ENCODE results near the gene MLEC.

MLEC gene, protein sequence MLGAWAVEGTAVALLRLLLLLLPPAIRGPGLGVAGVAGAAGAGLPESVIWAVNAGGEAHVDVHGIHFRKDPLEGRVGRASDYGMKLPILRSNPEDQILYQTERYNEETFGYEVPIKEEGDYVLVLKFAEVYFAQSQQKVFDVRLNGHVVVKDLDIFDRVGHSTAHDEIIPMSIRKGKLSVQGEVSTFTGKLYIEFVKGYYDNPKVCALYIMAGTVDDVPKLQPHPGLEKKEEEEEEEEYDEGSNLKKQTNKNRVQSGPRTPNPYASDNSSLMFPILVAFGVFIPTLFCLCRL

DNA sequence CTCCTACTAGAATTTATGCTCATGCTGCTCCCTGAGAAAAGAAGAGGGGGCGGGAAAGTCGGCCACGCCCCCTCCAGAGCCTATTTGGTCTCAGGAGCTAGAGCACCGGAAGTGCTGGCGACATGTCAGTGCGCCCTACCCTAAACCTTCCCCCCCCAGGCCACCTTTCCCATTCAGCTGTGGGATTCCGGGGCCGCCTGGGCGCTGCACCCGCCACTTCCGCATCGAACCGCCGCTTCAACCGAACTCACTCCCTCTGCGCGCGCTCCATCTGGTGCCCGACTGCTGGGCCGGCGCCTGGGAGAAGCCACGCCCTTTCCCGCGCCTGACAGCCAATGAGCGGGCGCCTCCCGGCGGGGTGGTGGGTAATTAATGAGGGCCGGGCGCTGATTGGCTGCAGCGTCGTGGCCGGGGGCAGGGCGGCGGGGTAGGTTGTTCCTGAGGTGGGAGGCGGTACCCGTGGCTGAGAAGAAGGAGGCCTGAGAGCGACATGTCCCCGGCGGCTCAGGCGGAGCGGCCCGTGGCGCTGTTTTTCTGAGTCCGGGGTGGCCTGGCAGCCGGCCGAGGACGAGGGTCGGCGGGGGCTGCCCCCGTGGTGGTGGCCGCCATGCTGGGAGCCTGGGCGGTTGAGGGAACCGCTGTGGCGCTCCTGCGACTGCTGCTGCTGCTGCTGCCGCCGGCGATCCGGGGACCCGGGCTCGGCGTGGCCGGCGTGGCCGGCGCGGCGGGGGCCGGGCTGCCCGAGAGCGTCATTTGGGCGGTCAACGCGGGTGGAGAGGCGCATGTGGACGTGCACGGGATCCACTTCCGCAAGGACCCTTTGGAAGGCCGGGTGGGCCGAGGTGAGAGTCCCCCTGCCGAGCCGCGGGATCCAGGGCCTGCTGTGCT, at the start of gene MLEC:
MLEC (plus strand) TSS at position 460 of the 888 bp plus-strand sequence; CDS start at position 608, 148 bp downstream.
- TF ChIP-seq GATA1 (IDR thresholded peaks at IDR 0.05; ENCODE audit: low read depth, low read length) (no peak), POLR2A (IDR thresholded peaks at IDR 0.05; ENCODE audit: low read length) (peak; percentile 57)
- peak; percentile 98 to 99 for DNase-seq

DNA sequence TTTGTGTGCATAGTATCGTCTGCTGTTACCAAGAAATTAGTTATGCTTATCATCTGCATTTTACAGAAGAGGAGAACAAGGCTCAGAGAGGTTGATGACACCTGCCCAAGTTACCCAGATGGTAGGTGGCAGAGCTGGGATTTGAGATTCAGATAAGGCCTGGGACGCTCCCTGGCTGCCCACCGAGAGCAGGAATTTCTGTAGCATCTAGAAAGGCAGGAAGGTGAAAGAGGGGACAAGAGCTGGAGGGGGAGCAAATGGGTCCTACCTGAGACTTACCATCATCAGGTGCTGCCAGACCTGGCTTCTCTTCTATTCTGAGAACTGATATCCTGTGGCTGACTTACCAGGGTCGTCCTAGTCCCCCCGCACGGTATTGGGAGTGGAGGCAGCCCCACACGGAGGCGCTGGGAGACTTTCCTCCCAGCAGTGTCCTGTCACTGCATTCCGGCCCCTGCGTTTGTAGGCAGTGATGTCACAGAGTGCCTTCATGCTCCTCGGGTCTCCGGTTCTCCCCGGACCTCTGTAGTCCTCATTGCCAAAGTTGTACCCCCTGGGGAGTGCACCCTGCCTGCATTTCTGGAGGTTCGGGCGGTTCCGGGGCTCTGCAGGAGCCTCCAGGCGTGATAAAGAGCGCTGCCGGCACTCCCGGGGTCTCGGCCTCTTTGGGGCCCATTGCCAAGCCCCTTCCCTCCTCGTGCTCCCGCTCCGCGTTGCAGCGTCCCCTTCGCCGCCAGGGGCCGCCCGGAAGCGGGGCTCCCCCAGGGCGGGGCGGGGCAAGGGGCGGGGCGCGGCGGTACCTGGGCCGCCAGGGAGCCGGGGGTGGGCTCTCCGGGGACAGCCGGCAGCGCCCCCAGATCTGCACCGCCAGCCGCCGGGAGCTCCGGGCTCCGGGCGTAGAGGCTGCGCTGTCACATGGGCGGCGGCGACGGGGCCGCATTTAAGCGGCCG, 46.9 kb upstream of the MLEC start, which contains the start of gene CABP1:
CABP1 (plus strand) TSS at position 856 of the 951 bp plus-strand sequence; CDS start at position 916, 60 bp downstream.
- DNase-seq = peak; percentile 23 to 46

DNA sequence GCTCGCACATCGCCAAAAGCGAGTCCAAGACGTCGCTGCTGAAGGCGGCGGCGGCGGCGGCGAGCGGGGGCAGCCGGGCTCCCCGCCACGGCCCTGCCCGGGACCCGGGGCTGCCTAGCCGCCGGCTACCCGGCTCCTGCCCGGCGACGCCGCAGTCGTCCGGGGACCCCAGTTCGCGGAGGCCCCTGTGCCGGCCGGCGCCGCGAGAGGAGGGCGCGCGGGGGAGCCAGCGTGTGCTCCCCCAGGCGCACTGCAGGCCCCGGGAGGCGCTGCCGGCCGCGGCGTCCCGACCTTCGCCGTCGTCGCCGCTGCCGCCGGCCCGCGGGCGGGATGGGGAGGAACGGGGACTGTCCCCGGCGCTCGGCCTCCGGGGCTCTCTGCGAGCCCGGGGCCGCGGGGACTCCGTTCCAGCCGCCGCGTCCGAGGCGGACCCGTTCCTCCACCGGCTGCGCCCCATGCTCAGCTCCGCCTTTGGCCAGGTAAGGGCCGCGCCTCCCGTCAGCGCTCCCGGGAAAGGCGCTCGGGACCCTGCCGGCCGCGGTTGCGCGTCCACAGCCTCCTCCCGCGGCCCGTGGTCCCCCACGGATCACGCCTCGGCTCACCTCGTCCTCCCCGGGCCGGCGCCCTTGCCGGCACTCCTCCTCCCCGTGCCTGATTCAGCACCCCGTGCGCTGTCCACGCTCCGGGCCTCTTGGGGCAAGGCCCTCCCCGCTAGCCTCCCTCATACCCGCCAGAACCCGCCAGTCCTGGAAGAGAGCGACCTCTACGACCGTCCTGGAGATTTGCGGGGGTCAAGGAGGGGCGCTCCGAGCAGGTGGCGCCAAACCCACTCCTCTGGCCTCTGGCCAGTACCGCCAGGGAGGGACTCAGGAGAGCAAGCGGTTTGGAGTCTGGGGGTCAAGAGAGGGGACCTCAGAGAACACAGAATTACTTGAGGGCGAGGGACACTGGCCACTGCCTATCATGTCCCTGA, 45.8 kb upstream of the MLEC start:
- DNase-seq = peak; percentile 50 to 59
- TF ChIP-seq POLR2A (IDR thresholded peaks at IDR 0.05; ENCODE audit: low read length) (no peak), GATA1 (IDR thresholded peaks at IDR 0.05; ENCODE audit: low read depth, low read length) (no peak)

More for the DNA sequence above, 46.9 kb upstream of the MLEC start, which contains the start of gene CABP1:
- TF ChIP-seq GATA1 (IDR thresholded peaks at IDR 0.05; ENCODE audit: low read depth, low read length) (no peak), POLR2A (IDR thresholded peaks at IDR 0.05; ENCODE audit: low read length) (no peak)

DNA sequence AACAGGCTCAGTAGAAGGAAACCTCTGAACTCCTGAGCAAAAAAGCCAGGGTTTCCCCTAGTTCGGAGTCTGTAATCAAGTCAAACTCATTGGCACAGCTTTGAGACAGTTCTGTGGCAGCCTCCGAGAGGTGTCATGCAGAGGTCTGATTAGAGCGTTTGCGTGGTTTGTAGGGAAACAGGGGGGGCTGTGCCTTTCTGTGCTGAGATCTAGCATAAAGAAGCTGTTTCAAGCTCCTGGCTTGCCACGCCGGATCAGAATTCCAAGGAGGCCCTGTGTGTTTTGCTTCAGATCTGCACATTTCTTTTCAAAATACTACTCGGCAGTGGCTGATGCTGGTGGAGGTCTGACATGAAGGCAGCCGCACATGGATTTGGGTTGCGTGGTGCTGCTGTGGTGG, 44.8 kb upstream of the MLEC start:
- TF ChIP-seq POLR2A (IDR thresholded peaks at IDR 0.05; ENCODE audit: low read length) = no peak
- no peak for TF ChIP-seq GATA1 (IDR thresholded peaks at IDR 0.05; ENCODE audit: low read depth, low read length)
- DNase-seq = no peak

DNA sequence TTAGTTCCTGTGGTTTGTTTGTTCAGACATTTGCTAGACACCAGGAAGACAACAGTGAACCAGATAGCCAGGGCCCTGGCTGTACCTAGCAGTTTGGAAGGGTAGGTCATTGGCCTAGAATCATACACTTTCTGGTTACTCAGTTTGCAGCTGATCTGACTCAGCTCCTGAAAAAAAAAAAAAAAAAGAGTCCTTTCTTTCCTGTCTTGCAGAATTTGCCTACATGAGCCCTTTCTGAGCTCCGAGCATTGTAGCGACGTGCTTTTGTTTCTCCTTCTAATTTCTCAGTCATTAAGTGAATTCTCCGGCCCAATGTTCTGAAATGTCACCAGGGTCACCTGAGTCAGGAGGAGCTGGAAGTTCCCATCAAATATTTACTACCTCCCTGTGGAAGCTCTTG, 44.1 kb upstream of the MLEC start:
- TF ChIP-seq POLR2A (IDR thresholded peaks at IDR 0.05; ENCODE audit: low read length) (no peak), GATA1 (IDR thresholded peaks at IDR 0.05; ENCODE audit: low read depth, low read length) (no peak)
- no peak for DNase-seq

DNA sequence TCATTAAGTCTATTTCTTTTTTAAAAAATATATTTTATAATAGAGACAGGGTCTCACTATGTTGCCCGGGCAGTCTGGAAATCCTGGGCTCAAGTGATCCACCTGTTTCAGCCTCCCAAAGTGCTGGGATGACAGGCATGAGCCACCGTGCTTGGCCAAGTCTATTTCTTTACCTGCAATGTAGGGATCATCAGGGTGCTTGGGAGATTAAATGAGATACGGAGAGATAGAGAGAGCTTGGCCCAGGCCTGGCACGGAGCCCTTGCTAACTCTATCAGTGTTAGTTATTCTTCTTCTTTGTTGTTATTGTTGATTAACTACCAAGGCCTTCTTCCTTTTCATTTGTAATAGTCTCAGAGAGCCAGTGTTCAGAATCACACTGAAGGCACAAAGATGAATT, 43.4 kb upstream of the MLEC start:
- no peak for DNase-seq
- TF ChIP-seq POLR2A (IDR thresholded peaks at IDR 0.05; ENCODE audit: low read length) = no peak
- no peak for TF ChIP-seq GATA1 (IDR thresholded peaks at IDR 0.05; ENCODE audit: low read depth, low read length)

DNA sequence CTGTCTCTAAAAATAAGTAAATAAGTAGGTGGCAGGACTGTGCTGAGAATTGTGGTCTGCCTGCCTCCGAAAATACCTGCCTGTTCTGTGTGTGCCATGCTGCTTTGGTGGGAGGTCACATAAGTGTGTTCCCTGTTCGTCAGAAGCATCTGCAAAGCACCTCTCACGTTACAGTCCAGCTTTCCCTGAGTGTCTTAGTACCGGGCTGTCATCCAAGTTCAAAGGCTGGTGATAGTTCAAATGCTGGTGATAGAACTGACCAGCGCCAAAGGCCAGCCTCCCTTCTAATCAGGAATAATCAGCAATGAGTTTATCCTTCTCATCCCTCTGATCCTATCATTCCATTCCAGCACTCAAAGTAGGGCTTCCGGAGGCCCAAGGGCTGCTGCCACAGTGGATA, 40.9 kb upstream of the MLEC start:
- DNase-seq = no peak
- TF ChIP-seq POLR2A (IDR thresholded peaks at IDR 0.05; ENCODE audit: low read length) (no peak), GATA1 (IDR thresholded peaks at IDR 0.05; ENCODE audit: low read depth, low read length) (no peak)

DNA sequence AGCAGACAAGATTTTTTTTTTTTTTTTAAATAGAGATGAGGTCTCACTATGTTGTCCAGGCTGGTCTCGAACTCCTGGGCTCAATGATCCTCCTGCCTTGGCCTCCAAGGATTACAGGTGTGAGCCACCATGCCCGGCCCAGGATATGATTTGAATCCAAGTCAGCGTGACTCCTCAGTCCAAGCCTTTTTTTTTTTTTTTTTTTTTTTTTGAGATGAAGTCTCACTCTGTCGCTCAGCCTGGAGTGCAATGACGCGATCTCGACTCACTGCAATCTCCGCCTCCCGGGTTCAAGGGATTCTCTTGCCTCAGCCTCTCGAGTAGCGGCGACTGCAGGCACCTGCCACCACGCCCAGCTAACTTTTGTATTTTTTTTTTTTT, 39.6 kb upstream of the MLEC start:
- TF ChIP-seq POLR2A (IDR thresholded peaks at IDR 0.05; ENCODE audit: low read length) (no peak), GATA1 (IDR thresholded peaks at IDR 0.05; ENCODE audit: low read depth, low read length) (no peak)
- no peak for DNase-seq

DNA sequence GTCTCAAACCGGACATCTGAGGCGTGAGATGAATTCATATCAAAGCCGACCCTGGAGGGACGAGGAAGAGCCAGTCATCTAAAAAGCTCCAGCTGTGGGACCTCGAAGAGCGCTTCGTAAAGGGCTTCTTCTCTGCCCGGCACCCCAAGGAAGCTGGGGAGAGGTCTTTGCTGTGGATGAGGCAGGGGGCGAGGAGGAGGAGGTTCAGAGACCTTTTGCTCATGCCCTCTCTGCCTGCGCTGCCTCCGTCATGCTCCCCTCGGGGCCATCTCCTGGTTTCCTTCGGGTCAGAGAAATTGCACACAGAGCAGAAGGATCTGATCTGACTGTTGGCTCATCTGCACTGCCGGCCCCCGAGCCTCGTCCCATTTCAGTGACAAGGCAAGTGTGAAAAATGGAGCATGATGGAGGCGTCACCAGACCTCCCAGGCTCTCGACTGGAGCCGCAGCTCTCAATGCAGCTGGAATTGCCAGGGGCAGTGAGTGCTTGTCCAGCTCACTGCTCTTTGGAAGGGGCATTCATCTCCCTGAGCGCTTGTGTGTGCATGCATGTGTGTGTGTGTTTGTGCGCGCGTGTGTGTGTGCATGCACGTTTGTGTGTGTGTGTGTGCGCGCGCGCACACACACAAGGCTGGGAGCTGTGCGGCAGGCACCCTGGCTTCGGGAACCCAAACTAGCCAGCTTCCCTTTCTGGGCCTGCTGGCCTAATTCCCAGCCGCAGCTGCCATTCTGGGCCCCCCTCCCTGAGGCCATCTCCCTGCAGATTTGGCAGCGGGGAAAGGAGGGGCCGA, 37.3 kb upstream of the MLEC start:
- TF ChIP-seq GATA1 (IDR thresholded peaks at IDR 0.05; ENCODE audit: low read depth, low read length) (no peak), POLR2A (IDR thresholded peaks at IDR 0.05; ENCODE audit: low read length) (no peak)
- DNase-seq = no peak

DNA sequence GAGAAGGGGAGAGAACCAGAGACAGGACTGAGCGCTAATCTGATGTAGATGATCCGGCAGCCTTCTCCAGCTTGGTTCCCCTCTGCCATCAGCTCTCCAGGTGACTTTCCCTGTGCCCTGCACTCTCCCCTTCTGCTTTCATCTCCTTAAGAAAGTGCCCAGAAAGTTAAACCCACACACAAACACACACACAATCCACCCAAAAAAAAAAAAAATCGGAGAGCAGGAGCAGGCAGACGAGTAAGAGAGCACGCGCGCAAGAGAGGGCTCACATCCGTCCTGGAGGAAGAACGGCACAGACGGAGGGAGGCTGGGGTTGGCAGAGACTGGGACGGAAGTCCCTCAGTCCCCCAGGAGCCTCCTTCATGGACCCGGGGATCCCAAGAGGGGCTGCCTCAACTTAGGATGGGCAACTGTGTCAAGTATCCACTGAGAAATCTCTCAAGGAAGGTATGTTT, 36.7 kb upstream of the MLEC start:
- TF ChIP-seq GATA1 (IDR thresholded peaks at IDR 0.05; ENCODE audit: low read depth, low read length) (no peak), POLR2A (IDR thresholded peaks at IDR 0.05; ENCODE audit: low read length) (no peak)
- no peak for DNase-seq

DNA sequence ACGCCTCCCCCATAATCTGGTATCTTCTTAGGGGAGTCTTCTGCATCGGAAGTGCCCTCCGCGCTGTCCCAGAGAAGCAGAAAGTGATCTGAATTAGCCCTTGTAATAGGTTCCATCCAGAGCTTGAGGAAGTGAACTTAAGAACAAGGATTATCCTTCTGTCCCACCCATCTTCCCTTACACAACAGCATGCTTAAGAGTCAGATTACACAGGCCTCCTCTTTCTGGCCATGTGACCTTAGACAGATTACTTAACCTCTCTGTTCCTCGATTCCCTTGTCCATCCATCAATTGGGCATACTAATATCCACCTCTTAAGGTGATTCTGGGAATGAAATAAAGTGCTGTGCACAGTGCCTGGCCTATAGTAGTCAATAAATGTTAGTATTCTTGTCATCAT, 35.1 kb upstream of the MLEC start:
- TF ChIP-seq POLR2A (IDR thresholded peaks at IDR 0.05; ENCODE audit: low read length) = no peak
- TF ChIP-seq GATA1 (IDR thresholded peaks at IDR 0.05; ENCODE audit: low read depth, low read length) = no peak
- no peak for DNase-seq
